ENCODE results near the gene PTPRN2. TPM values are rescaled to one million over a fixed set of nuclear protein-coding genes. Genes with fewer than 3 reads are reported as not detected.
"Not testable (repeated sequence)": the region's sequence is repeated elsewhere in the genome, so short reads cannot be mapped to it uniquely, and the experiment has no call there.

Gene PTPRN2
- total RNA-seq, 1 donor from 2014 or later: 2.4 TPM

DNA sequence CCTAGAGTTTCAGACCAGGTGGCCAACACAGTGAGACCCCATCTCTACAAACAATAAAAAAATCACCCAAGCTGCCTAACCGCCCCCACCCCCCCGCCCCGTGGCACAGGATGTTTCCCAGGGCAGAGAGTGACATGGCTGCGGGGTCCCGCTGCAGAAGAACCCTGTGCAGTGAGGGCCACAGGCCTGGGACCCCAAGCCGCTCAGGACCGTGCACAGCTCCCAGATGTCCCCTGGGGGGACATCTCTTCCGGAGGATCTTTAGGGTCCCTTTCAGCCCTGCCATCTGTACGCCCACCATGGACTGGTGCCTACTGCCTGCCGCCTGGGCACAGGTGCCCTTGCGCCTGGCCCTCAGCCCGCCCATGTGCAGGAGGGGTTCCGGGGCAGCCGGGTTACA is 877.2 kb downstream of the PTPRN2 start:
- DNase-seq (ENCODE audit: low read depth in 2 of 2): no peak

DNA sequence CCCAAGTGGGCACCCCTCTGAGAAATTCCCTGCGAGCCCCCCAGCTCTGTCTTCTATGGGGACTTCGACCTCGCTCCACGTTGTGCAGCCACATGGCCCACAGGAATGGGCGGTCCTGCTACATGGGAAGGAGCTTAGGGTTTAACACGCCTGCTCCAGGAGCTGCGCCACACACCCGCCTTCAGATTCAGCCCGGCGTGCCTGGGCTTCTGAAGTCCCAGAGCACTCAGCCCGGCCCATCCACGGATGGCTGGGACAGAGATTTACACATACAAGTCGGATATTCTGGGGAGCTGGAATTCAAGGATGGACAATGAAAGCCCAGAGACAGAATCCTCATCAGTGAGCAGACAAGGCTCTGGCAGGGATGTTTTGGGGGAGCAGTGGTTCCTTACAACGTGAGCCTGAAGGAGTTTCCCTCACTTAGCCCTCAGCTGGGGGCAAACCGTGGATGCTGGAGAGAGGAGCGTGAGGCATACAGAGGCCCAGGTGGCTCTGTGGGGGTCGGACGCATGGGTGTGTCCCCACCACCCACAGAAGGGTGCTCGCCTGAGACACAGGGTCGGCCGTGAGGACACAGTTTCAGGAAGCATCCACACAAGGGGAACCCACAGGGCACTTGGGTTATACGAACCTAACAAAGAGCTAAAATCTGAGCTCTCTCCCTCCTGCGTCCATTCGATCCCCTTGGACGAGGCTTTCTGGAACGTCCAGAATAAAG is 877.9 kb downstream of the PTPRN2 start:
- DNase-seq (ENCODE audit: low read depth in 2 of 2): no peak

DNA sequence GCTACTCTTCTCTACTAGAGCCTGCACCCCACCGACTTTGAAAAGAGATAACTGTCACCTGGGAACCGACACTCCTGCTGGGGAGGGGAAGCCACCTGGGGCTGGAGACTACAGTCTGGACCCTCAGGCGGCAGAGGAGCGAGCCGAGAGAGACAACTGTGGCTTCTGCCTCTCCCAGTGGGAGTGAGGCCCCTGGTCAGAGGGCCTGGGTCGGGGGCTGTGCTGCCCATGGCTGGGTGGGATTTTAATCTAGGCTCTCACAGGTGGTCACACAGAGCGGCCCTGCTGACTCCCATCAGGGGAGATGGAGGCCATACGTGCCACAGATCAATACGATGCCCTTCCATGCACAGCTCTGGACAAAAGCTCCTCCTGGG is 878.7 kb downstream of the PTPRN2 start:
- DNase-seq (ENCODE audit: low read depth in 2 of 2): no peak

DNA sequence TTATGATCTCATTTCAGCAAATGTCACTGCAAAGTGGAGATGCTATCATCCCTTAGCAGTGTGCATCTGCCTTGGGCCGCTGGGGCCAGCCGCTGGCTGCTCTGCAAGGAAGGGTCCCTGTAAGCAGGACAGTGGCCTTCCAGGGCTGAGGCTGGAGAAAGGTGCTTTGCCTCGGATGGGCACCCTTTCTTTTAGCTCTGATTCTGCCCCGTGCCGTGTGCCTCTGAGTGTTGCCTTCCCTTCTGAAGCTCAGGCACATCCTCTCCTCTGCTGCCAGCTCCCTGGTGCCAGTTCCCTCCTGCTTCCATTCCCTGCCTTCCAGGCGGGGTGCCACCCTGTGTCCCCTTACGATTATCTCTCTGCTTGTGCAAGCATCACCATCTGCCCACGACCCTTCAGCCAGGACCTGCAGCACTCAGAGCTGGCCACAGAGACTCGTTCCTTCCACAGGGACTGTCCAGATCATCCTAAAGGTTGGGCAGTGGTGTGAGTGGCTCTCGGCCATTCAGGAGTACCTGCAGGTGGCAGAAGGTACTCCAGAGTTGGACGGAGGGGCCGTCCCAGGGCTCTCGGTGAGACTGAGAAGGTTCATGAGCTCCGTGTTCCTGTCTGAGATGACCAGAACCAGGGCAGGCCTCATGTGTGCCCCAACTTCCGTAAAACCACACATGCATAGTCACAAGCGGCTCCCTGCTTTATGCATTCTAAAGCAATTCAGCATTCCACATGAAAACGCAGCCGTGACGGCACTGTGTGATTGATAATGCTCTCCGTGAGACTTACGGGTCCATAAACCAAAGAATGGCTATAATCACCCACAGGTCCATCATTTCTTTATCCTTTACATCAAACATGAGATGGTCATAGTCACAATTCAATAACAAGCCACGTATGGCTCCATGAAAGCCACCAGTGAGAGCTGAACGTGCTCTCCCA is 879.4 kb downstream of the PTPRN2 start:
- DNase-seq (ENCODE audit: low read depth in 2 of 2): no peak

DNA sequence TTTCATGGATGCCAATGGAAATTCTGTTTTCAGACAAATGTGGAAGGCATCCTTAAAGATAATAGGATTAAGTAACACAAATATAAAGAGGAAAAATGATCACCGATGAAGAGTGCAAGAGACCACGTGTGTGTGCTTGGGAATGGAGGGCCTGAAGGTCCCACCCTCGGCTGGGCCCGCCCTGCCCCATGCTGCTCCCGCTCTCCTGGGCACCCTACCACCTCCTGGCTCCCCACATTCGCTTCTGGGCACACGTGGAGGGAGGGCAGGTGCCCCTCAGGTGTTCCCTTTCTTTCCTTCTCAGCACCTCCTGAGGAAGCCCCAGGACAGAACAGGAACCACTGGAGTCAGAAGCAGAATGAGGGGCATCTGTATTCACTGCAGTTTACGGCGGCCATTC is 883.3 kb downstream of the PTPRN2 start:
- DNase-seq (ENCODE audit: low read depth in 2 of 2): no peak

DNA sequence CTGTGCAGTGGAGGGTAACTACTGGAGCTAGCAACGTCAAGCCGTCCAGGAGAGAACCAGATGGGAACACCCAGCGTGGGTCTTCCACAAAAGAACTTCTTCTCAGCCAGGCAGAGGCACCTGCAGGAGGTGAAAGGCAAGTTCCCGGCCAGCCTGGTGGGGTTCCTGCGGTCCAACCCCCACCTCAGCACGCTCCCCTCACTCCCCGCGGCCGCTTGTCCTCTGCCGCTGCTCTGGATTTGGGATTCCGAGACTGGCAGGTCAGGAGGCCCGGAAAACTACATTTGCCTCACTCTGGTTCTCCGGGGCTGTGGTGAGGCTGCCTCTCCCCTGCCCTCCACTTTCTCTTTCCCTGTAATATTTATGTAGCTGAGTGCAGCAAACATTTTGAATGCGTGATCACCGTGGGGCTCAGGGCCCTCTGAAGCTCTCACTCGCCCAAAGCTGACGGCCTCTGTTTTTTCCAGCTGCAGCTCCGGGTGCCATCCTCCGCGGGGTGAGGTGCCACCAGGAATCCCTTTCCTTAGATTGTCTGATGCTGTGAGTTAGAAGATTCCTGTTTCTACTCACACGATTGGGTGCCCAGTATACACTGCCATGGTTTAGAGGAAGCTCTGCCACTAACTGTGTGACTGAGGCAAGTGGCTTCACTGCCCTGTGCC is 884.0 kb downstream of the PTPRN2 start:
- DNase-seq (ENCODE audit: low read depth in 2 of 2): no peak

DNA sequence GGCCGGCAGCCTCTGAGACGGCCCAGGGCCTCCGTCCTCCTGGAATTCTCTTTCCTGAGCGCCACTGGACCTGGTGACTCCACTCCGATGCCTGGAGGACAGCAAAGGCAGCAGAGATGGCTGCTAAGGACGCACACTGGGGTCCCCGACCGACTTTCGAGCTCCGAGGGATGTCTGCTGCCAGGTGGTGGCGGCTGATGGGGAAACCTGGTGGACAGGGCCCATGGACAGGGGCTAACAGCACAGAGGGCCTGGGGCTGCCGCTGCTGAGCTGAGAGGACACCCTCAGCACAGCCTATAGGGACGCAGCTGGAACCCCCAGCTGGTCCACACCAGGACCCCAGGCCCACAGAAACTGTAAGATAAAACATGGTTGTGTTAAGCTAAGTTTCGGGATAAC is 884.5 kb downstream of the PTPRN2 start:
- no peak for DNase-seq (ENCODE audit: low read depth in 2 of 2)

DNA sequence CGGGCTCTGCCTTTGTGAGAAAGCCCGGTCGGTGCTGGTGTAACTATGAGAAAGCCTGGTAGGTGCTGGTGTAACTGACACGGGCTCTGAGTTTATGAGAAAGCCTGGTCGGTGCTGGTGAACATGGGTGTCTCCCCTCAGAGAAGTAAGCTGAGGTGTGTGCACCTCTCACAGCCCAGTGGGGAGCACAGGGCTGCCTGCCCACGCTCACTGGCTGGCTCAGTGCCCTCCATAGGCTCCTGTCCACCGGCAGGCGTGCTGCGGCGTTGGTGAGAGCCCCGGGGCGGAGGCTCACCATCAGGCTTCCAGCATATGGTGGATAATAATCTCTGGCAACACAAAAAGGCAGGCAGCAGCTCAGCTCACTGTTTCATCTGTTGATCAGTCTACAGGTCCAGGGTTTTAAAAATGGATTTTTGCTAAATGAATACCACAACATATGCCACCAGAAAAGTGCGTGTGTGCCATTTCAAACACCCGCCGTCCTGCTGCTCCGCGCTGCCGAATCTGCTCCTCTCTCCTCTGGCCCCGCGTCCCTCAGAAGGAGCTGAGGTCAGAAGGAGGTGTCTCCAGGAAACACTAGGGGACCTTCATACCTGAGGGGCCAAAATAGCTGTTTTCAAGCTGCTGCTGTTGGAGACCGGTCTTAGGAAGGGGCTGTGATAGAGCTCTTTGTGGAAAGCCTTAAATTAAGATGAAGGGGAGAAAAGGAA is 885.2 kb downstream of the PTPRN2 start:
- no peak for DNase-seq (ENCODE audit: low read depth in 2 of 2)

DNA sequence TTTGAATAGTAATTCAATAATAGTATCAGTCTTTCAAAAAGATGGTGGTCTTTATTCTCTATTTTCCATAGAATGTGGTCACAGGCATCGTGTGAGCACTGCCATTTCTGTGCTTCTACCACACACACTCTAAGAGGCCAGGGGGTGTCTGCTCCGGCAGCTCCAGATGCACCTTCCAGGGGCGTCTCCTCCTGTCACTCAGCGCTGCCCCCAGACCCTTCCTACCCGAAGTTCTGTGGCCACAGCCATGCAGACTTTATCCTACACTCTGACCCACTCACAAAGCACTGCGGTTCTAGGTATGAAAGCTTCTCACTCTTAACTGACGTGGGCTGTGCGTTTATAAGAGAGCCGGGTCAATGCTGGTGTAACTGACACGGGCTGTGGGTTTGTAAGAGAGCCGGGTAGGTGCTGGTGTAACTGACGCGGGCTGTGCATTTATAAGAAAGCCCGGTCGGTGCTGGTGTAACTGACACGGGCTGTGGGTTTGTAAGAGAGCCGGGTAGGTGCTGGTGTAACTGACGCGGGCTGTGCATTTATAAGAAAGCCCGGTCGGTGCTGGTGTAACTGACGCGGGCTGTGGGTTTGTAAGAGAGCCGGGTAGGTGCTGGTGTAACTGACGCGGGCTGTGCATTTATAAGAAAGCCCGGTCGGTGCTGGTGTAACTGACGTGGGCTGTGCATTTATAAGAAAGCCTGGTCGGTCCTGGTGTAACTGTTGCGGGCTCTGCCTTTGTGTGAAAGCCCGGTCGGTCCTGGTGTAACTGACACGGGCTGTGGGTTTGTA is 886.0 kb downstream of the PTPRN2 start:
- DNase-seq (ENCODE audit: low read depth in 2 of 2): not testable (repeated sequence)

DNA sequence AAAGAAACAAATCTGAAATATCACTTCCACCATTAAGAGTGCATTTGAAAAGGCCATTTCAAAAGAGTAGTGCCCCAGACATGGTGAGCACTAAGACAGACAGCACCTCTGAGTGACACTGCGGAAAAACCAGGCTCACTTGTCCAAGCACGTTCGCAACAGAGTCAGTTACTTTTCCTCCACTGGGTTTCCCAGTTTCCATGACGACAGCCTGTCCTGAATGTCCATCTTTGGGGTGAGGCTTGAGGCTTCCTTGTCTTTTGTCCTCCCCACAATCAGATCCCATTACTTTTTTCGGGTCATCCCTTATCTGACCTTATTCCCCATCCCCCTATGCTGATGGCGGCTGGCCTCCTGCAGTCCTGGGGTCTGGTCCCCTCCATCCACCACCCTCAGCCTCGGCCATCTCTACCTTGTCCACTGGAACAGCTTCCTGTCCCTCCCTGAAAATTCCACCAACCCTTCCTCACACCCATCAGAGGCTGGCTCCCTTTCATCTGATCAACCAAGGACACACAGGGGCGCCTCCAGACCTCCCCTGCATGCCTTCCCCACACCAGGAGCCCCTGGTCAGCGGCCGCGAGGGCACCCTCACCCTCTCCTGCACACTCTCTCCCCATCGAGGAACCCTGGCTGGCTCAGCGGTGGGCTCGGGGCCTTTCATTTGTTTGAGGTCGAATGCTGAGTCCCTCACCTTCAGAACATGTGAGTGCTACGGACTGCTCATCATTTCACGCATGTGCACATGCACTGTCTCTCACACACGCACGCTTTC is 887.2 kb downstream of the PTPRN2 start:
- DNase-seq (ENCODE audit: low read depth in 2 of 2): no peak

DNA sequence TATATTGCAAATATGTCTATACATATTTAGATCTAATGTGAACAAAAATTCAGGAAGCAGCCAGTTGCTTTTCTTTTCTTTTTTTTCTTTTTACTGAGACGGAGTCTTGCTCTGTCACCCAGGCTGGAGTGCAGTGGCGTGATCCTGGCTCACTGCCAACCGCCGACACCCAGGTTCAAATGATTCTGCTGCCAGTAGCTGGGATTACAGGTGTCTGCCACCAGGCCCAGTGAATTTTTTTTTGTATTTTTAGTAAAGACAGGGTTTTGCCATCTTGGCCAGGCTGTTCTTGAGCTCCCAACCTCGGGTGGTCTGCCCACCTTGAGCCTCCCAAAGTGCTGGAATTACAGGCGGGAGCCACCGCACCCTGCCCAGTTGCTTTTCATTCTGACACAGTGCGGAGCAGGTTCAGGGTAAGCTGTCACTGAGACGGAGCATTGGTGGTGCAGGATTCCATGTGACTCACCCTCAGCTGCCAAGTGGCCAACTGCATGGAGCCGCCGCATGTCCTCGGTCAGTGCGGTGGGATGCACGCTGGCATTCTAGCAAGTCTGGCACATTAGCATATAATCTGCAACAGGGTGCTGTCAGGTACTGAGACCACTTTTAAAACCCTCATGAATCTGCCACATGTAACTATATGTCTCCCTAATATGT is 888.1 kb downstream of the PTPRN2 start:
- DNase-seq (ENCODE audit: low read depth in 2 of 2): no peak

DNA sequence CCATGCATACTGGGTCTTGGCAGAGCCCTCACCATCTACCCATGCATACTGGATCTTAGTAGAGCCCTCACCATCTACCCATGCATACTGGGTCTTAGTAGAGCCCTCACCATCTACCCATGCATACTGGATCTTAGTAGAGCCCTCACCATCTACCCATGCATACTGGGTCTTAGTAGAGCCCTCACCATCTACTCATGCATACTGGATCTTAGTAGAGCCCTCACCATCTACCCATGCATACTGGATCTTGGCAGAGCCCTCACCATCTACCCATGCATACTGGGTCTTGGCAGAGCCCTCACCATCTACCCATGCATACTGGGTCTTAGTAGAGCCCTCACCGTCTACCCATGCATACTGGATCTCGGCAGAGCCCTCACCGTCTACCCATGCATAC is 890.3 kb downstream of the PTPRN2 start:
- DNase-seq (ENCODE audit: low read depth in 2 of 2): not testable (repeated sequence)

DNA sequence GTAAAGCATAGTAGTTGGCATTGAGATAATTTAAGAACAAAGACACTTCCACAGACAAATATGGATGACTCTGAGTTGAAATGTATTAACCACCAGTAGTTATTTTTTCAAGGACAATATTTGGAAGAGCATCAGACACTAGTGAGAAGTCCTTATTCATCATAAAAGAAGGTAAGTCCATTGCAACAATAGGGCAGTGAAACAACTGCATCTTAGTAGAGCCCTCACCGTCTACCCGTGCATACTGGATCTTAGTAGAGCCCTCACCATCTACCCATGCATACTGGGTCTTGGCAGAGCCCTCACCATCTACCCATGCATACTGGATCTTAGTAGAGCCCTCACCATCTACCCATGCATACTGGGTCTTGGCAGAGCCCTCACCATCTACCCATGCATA is 892.0 kb downstream of the PTPRN2 start:
- DNase-seq (ENCODE audit: low read depth in 2 of 2): not testable (repeated sequence)

DNA sequence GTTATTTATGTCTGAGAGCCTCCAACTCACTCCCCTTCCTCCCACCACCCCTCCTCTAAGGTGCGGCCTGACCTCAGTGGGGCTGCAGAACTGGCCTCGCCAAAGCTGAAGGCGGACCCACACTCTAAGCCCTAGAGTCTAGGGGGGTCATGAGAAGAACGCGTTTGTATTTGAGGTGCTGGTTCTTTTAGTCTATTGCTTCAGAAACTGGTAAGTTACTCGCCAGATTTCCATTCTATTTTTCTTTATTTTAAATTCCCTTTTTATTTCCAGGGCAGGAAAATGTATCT is 893.3 kb downstream of the PTPRN2 start:
- no peak for DNase-seq (ENCODE audit: low read depth in 2 of 2)

DNA sequence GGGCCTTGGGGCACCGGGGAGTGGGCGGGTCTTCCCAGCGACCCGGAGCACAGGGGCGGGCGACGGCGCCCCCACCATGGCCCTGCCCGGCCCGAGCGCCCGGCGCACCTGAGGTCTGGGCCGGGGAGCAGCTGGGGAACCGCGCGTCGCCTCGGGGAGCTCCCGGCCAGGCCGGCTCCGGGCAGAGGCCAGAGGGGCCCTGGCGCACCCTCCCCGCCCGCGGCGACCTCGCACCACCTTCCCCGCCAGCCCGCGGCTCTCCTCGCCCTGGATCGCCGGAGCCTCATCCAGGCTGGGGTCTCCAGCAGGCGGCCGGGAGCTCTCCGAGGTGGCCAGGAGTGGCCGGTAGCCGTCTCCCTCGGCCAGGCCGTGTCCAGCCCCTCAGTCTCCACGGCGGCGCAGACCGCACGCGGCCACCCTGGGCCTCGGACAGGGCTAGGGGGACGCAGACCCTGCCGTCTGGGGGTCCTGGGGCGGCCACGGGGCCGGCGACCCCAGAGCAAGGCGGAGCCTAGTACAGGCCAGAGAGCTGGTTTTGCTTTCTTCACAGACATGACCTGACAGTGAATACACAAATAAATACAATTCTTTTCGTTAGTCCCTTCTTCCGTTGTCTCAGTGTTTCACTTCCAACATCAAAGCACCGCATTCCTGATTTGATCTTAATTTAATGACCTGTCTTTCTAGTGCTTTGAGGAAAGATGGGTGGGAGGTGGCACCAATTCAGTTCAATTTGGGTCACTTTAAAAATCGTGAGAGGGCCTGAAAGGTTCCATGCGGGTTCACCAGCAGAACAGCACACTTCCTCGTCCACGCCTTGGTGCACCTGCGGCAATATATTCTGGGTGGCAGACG is 893.9 kb downstream of the PTPRN2 start:
- no peak for DNase-seq (ENCODE audit: low read depth in 2 of 2)

DNA sequence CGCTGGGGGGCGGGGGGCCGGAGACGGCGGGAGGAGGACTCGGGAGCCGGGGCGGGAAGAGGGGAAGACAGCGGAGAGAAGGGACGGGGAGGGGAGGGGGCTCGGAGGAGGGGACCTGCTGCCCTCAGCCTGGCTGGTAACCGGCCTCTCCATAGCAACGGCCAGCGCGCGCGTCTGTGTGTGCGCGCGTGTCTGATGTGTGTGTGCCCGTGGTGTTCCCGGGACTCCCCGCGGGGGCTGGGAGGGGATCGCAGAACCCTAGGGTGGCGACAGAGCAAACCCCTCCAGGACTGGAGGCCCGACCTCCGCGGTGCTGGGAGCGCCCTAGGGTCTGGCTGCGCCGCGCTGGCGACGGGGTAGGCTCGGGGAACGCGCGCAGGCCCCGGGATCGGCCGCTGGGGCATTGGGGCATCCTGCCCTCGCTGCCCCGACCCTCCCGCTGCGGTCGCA is 894.5 kb downstream of the PTPRN2 start:
- no peak for DNase-seq (ENCODE audit: low read depth in 2 of 2)

DNA sequence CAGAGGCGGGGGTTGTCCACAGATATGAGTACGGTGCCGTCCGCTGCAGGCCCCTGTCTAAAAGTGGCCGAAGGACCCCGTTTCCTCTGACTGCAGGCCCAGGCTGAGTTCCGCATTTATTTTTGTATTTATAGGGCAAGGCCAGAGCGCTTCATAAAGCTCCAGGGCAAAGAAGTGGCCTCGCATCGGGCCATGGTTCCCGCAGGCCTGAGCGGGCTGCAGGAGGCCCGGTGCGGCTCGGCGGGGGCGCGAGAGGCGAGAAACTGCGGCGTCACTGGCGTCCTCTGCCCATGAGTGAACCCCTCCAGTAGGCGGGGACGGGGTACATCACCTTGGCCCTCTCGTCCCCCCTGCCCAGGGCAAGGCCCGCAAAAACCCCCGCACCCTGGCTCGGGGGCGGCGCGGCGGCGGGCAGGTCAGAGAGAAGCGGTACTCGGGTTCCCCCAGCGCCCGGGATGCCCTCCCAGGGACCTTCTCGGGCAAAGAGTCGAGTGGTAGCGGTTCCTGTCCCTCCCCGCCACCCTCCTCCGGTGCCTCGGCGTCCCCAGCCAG is 895.1 kb downstream of the PTPRN2 start:
- DNase-seq (ENCODE audit: low read depth in 2 of 2): no peak
